PC-9 (cell line): Measurements from ENCODE around the gene VPS37B.

Experiments used
- CTCF ChIP-seq: fragments of 200-600 bp; sonication (generic); conservative IDR thresholded peaks from 2 replicates; pipeline ENCODE4 v1.6.1; 2017; ENCODE audit warnings: mixed run types, antibody characterized with exemption, mild to moderate bottlenecking, moderate library complexity
- EZH2 ChIP-seq: fragments of 200-600 bp; sonication (generic); IDR thresholded peaks from 2 replicates; pipeline ENCODE4 v1.8.0; 2017; ENCODE audit warnings: antibody characterized with exemption, low read depth

GRCh38 chr12:122928404-122929147, 32.7 kb upstream of the VPS37B start:
- TF ChIP-seq EZH2 = no peak
- no peak for TF ChIP-seq CTCF
